ENCODE measurements around the gene TOR4A.

TOR4A gene

DNA sequence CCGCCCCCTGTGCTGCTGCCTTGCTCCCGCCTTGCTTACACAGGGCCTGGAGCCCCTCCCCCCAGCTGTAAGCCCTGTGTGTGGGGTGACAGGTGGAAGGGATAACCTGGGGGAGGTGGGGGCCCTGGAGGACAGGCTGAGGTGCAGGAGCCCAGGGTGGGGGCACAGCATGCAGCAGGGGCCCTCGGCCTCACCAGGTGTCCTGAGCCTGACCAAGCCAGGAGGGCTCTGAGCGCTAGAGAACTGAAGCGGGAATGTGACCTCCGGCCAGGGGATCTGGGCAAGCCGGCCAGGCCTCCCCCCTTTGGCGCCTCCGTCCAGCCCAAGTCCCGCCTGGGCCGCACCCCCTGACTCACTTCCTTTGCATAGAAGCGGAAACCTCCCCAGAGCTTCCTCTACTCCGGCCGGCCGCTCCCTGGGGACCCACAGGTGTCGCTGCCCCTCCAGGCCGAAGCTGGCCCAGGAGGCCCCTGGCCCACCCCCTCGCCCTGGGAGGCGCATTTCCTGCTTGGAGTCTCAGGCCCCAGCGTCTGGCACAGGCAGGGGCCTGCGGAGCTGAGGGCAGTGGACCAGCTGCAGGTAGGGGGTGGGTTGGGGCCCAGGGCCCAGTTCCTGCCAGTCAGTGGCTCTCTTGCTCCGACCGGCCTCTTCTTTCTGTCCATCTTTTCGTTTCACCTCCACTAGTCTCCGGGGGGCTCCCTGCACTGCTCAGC, at the start of gene TOR4A:
TOR4A (plus strand) TSS at position 398 of the 713 bp plus-strand sequence. CDS start 964 bp downstream, outside the sequence.
- DNase-seq, result peak; percentile 76

DNA sequence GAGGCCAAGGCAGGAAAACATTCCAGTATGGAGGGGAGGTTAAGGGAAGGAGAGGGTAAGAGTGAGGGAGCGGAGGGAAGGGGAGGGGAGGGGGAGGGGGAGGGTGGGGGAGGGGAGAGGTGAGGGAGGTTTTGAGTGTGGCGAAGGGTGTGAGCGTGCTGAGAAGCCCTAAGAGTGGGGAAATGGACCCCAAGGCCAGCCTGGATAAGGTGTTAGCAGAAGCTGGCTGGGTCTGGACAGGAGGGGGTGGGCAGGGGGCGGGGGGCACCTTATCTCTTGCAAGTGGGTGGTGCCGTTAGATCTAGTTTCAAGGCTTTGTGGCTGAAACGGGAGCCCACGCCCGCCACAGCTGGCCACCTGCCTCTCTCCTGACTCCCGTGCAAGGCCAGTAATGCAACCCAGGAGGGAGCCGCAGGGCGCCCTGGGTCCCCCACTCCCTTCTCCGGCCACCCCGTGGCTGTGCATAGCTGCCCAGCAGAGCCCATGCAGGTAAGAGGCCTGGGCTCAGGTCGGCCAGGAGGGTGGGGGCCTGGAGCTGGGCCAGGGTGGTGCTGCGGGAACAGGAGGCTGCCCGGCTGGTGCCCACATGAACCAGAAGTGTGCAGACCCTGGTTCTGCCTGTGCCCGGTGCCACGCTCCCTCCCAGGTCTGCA, 49.5 kb upstream of the TOR4A start:
- no peak for DNase-seq

DNA sequence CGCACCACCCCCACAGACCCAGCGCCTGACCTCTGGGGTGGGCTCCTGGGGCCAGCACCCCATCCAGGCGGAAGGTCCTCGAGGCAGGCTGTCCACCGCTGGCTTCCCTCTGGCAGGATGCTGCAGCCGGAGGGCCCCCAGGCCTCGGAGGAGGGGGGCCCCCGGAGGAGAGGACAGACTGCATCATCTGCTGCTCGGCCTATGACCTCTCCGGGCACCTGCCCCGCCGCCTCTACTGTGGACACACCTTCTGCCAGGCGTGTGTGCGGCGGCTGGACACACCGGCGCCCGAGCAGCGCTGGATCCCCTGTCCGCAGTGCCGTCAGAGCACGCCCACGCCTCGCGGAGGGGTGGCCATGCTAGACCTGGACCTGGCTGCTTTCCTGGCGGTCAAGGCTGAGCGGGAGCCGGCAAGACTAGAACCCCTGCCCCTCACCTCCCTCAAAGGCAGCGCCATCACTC, 49.0 kb upstream of the TOR4A start:
- no peak for DNase-seq

DNA sequence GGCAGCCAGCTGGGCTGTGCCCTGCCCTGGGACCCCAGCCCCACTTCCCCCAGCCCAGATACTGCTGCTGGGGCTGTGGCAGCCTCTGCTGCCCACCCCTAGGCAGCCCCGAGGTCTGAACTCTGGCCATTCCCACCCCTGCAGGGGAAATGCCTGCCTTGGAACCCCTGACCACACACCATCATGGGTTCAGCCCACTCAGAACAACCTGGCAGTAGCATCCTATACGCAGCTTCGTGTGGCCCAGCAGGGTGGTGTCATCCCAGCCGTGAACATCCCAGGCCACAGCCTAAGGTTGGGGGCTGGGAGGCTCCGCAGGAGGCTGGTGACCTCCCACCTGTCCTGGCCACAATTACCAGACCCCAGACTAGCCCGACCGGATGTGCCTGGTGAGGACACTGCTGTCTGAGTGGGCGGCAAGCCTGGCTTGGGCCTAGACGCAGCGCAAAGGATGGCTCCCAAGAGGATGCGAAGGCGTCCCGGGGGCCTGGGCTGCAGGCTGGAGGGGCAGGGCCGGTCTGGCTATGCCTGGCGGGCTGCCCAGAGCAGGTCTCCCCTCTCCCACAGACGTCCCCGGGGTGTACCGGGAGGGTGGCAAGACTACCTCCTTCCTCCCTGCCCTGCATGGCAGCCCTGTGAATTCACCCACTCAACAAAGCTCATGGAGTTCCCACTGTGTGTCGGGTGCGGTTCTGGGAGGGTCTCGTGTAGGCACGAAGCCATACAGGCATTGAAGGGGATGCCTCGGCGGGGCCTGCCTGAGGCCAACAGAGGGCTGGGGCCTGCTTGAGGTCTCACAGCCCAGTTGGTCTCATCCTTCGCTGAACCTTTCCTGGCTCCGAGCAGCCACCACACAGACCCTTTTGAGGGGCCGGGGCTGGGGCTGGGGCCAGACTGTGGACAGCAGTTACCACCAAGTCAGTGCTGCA, 48.3 kb upstream of the TOR4A start:
- no peak for DNase-seq

DNA sequence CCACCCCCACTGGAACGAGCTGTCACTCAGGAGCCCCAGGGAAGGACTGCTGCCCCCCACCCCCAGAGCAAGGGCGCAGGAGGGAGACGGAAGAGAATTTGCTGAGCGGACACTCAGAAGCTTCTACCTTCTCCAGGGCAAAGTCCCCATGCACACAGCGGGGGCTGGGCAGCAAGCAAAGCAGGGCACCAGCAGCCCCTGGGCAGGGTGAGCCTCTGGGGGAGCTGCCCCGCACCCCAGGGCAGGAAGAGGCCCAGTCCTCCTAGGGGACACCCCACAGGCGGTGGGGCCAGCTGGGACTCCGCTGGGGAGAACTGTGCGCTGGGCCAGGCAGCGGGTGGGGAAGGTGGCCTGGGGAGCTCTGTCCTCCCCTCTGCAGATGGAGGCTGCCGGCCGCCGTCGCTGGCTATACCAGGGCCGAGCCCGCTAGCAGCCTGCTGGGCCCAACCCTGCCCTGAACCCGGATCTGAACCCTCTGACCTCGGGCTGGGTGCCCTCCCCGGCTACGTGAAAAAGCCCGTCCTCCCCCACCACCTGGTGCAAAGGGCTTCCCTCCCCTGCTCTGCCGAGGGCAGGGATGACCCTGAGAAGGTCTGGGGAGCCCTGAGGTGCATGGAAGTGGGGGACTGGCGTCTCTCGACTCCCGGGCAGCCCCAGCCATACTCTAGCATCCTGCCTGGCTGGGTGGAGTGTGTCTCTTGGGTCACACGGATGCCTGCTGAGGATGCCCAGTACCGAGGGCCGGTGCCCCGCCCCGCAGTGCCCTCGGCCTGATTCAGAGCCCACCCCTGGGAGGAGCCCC, 47.4 kb upstream of the TOR4A start:
- DNase-seq, result no peak

DNA sequence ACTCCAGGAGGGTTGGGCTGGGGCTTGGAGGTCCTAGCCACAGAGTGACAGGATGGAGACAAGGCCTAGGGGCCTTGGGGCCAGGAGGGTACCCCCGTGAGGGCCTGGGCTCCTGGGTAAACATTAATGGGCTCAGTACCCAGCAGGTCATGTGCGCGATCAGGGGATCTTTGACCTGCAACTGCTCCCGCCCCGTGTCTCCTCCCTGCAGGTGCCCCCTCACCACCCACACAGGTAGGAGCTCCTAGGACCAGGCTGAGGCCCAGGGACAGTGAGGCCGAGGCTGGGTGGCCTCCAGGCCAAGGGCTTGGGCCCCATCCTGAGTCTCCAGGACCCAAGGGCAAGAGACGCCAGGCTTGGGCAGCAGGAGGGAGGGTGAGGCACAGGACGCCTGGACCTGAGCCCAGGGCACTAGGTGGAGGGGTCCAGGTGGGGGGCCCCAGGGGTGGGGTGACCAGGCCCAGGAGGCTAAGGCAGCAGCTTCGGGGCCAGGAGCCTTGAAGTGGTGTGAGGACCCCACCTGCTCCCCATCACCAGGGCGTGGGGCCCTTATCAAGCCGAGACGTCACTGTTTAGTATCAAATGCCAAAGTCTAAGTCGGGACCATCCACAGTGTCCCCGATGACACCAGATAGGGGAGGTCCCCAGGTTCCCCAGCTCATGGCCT, 46.7 kb upstream of the TOR4A start, which contains the start of gene SLC34A3:
SLC34A3 (plus strand) TSS at position 197 of the 667 bp plus-strand sequence. CDS start 802 bp downstream, outside the sequence.
- no peak for DNase-seq

DNA sequence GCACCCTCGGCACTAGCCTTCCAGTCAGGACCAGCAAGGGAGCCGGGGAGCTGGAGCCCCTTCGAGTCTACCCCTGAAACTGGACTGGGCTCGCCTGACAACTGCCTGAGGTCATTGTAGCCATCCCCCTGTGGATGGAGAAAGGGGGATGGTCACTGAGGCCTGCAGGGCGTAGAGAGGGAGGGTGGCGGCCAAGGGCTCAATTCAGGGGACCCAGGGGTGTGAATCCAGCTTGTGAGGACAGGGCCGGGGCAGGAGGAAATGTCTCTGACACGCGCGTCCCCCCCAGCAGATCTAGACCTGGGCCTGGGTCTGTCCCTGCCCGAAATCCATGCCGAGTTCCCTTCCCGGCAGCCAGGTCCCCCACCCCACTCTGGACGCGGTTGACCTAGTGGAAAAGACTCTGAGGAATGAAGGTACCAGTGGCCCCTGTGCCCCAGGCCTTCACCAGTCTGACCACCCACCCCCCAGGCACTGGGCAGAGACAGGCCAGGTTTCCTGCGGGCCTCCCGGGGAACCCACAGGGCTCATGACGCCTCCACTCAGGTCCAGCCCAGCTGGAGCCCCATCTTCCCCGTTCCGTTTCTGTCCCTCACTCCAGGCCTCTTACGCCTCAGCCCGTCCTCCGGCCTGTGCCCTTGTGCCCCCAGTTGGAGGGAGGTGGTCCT, 46.0 kb upstream of the TOR4A start:
- DNase-seq, result no peak

DNA sequence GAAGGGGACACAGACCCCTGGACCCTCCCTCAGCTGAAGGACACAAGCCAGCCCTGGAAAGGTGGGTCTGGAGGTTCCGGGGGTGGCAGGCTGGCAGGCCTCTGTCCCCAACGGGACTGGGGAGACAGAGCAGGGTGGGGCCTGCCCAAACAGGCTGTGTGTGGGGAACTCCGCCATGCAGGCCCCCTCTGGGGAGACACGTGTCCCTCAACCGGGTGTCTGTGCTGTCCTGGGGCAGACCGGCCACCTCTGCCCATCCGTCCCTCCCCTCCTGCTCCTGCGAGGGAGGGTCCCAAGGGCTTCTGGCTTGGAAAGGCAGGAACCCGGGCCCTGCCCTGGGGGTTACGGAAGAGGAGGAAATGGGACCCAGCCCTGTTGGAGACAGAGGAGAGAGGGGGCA, 45.4 kb upstream of the TOR4A start:
- no peak for DNase-seq

DNA sequence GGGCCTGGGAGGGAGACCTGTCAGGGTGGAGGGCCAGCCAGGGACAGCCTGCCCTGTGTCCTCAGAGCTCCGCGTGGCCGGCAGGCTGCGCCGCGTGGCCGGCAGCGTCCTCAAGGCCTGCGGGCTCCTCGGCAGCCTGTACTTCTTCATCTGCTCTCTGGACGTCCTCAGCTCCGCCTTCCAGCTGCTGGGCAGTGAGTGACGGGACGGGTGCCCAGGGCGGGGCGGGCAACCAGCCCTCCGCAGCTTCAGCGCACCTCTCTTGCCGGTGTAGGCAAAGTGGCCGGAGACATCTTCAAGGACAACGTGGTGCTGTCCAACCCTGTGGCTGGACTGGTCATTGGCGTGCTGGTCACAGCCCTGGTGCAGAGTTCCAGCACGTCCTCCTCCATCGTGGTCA, 45.0 kb upstream of the TOR4A start:
- DNase-seq, result no peak

DNA sequence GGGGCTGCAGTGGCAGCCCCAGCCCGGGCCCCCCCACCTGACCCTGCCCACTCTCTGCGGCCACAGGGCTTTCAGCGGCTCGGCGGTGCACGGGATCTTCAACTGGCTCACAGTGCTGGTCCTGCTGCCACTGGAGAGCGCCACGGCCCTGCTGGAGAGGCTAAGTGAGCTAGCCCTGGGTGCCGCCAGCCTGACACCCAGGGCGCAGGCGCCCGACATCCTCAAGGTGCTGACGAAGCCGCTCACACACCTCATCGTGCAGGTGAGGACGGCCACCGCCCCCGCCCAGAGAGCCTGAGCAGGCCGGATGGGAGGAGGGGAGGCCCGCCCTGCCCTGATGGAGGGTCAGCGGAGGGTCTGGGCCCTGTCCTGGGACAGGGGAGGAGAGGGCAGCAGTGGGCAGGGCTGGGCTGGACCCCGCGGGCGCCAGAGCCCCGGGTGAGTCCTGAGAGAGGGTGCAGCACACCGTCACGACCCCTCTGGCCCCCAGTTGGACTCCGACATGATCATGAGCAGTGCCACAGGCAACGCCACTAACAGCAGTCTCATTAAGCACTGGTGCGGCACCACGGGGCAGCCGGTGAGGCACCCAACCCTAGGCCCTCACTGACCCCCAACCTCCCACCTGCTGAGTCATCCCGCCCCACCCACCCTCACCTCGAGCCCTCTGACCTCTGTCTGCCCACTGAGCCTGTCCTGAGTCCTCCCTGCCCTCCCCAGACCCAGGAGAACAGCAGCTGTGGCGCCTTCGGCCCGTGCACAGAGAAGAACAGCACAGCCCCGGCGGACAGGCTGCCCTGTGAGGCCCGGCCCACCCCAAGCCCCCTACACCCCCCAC, 44.2 kb upstream of the TOR4A start:
- DNase-seq, result no peak

DNA sequence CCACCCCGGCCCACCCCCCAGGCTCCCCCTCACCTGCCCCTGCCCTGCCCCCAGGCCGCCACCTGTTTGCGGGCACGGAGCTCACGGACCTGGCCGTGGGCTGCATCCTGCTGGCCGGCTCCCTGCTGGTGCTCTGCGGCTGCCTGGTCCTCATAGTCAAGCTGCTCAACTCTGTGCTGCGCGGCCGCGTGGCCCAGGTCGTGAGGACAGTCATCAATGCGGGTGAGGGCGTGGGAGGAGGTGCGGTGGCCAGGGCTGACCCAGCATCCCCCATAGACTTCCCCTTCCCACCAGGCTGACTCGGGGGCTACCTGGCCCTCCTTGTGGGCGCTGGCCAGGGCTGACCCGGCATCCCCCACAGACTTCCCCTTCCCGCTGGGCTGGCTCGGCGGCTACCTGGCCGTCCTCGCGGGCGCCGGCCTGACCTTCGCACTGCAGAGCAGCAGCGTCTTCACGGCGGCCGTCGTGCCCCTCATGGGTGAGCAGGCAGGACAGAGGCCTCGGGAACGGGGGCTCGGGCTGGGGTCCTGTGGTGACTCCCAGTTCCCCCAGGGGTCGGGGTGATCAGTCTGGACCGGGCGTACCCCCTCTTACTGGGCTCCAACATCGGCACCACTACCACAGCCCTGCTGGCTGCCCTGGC, 43.4 kb upstream of the TOR4A start:
- no peak for DNase-seq

DNA sequence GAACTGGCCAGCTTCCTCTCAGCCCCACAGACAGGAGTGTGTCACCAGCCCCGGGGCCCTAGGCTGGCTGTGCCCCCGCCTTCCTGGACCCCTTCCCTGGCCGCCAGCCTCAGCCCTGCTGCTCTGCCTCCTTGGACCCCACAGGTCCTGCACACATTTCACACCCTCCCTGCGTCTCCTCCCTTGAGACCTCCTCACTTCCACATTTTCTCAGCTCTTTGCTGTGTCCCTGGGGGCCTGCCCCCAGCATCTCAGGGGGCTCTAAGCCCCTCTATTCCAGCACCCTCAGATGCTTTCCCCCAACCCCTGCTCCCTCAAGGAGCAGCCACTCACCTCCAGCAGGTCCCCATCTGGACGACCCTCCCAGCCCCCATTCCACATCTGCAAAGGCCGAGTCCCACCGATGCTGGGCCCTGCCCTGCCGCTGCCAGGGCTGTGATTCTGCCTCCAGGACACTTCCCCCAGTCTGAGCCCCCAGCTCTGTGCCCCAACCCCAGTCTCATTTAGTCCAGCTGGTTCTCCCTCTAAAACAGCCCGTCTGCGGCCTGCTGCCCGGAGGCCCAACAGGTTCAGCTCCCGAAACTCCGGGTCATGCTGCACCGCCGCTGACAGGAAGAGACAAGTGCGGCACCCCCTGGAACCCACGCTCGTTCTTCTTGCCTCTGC, 42.6 kb upstream of the TOR4A start:
- DNase-seq, result no peak

DNA sequence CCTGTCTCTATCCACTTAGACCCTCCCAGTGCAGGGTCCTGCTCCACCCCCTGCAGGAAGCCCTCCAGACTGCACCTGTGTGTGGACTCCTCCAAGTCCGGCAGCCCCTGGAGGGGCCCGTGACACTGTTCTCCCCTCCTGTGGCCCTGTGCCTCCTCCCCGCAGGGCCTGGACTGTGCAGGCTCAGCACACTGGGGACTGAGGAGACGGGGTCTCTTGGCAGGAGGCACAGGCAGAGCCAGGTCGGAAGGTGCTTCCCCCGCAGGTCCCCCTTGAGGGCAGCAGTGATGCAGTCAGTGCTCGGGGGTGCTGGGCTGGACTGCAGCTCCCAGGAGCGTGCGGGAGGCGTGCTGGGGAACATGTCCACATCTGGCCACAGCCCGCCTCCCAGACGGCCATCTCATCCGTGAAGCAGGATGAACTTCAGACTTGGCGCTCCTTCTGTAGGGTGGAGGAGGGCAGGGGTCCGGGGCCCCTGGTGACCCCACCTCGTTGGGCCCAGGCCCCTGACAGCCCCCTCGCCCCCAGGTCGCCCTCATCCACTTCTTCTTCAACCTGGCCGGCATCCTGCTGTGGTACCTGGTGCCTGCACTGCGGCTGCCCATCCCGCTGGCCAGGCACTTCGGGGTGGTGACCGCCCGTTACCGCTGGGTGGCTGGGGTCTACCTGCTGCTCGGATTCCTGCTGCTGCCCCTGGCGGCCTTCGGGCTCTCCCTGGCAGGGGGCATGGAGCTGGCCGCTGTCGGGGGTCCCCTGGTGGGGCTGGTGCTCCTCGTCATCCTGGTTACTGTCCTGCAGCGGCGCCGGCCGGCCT, 41.9 kb upstream of the TOR4A start:
- DNase-seq, result no peak

DNA sequence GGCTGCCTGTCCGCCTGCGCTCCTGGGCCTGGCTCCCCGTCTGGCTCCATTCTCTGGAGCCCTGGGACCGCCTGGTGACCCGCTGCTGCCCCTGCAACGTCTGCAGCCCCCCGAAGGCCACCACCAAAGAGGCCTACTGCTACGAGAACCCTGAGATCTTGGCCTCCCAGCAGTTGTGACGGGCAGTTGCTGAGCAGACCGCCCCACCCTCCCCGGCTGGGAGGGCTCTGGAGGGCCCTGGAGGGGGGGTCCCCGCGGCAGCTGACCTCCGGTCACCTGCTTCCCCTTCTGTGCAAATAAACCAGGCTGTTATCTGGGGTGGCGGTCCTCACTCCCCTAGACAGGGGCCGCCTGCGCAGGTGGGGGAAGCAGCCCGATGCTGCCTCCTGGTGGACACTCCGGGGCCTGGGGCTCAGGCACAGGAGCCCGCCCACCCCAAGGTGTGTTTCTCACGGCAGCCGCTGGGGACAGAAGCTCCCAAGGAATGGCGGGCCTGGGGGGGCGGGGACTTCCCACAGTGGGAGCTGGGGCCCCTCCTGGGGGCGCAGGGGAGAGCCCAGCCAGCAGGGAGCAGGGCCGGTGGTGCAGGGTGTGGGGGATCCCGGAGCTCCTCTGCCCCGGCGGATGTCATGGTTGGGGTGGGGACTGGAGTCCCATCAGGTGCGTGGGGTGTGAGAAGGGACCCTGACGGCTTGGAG, 41.1 kb upstream of the TOR4A start:
- peak; percentile 30 for DNase-seq

DNA sequence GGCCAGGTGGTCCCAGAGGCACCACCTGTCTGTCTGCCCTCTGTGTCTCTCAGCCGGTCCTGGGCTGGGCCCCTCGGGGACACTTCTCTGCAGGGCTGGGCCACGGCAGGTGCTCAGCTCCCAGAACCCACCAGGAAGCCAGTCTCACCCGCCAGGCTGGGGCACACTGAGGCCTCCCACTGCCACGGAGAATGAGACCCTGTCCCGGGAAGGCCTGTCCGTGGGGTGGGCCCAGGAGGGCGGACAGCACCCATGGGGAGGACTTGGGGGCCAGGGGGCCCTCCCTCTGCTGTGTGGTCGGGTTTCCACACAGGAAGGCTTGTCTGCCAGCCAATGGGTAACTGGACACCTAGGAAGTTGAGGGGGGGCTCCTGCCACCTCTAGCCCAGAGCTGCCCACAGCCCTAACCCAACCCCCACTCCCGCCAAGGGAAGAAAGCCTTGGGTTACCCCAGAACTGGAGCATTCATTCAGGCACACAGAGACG, 40.5 kb upstream of the TOR4A start:
- DNase-seq, result no peak

DNA sequence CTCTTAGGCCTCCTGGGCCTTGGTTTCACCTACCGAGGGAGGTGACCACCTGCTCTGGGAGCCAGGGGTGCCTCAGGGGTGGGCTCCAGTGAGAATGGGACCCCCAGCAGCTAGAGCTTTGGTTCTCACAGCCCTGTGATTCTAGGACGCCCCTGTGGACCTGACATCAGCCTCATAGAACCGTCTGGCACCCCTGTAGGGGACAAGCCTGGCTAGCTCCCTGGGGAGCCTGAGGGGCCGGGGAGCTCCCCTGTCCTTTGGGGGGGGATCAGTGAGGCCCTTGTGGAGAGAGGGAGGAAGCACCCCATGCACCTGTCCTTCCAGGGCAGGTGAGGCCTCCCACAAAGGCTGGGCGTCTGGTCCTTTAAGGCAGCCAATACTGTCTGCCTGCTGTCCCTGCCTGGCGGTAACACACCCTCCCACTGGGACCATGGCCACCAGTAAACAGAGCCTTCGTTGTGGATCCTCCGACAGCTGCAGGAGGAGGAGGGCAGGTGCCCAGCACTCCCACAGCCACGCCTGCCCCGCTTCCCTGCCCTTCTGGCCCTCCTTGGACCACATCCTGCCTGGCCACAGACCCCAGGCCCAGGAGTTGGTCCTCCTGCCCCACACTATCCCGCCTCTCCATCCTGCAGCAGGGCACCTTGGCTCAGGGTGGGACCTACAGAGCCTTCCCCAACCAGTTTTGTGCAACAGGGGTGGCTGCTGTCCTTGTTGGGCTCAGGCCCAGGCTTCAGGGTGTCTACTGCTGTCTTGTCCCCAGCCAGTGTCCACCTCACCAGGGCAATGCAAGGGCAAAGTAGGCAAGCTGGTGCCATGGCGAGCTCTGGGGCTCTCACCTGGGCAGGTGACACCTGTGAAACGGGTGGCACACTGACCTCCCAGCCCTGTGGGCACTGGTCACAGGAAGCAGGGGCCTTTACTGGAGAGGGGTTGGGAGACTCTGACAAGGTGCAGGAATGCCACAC, 39.5 kb upstream of the TOR4A start:
- DNase-seq, result no peak

Measured in KG1 (cell line).